ENCODE results near the gene ARID1B. TPM values are rescaled to one million over a fixed set of nuclear protein-coding genes. Genes with fewer than 3 reads are reported as not detected.

ARID1B gene
- total RNA-seq, 1 donor from 2014 or later: 78.1 TPM

GRCh38 chr6:156961282-156961892 is 184.2 kb downstream of the ARID1B start:
- H3K36me3 Mint-ChIP-seq (ENCODE audit: unreplicated experiment): no peaks in the 10 kb centered on the region
- no peaks in the 10 kb centered on the region for H3K9me3 Mint-ChIP-seq (ENCODE audit: unreplicated experiment)
- no peak for DNase-seq (ENCODE audit: extremely low spot score, unreplicated experiment)
- no peak overlapping the region for H3K4me3 Mint-ChIP-seq (ENCODE audit: unreplicated experiment)
- peaks cover 34% of the 10 kb centered on the region for H3K4me1 Mint-ChIP-seq (ENCODE audit: unreplicated experiment)
- TF ChIP-seq, protein P1, sequence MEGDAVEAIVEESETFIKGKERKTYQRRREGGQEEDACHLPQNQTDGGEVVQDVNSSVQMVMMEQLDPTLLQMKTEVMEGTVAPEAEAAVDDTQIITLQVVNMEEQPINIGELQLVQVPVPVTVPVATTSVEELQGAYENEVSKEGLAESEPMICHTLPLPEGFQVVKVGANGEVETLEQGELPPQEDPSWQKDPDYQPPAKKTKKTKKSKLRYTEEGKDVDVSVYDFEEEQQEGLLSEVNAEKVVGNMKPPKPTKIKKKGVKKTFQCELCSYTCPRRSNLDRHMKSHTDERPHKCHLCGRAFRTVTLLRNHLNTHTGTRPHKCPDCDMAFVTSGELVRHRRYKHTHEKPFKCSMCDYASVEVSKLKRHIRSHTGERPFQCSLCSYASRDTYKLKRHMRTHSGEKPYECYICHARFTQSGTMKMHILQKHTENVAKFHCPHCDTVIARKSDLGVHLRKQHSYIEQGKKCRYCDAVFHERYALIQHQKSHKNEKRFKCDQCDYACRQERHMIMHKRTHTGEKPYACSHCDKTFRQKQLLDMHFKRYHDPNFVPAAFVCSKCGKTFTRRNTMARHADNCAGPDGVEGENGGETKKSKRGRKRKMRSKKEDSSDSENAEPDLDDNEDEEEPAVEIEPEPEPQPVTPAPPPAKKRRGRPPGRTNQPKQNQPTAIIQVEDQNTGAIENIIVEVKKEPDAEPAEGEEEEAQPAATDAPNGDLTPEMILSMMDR (IDR thresholded peaks at IDR 0.05): no peak
- no peak overlapping the region for H3K27ac Mint-ChIP-seq (ENCODE audit: unreplicated experiment)
- no peaks in the 10 kb centered on the region for H3K27me3 Mint-ChIP-seq (ENCODE audit: unreplicated experiment)

GRCh38 chr6:156963712-156964700 is 186.8 kb downstream of the ARID1B start:
- Mint-ChIP-seq H3K27me3 (ENCODE audit: unreplicated experiment) (no peaks in the 10 kb centered on the region), H3K9me3 (ENCODE audit: unreplicated experiment) (no peaks in the 10 kb centered on the region), H3K27ac (ENCODE audit: unreplicated experiment) (peak overlapping the region; percentile 69), H3K4me1 (ENCODE audit: unreplicated experiment) (peaks cover 23% of the 10 kb centered on the region), H3K4me3 (ENCODE audit: unreplicated experiment) (peak overlapping the region; percentile 48), H3K36me3 (ENCODE audit: unreplicated experiment) (no peaks in the 10 kb centered on the region)
- no peak for DNase-seq (ENCODE audit: extremely low spot score, unreplicated experiment)
- TF ChIP-seq, protein P1 (IDR thresholded peaks at IDR 0.05): no peak

GRCh38 chr6:156967852-156968251 is 190.7 kb downstream of the ARID1B start:
- Mint-ChIP-seq H3K27me3 (ENCODE audit: unreplicated experiment) (no peaks in the 10 kb centered on the region), H3K4me1 (ENCODE audit: unreplicated experiment) (peaks cover 23% of the 10 kb centered on the region), H3K9me3 (ENCODE audit: unreplicated experiment) (no peaks in the 10 kb centered on the region), H3K36me3 (ENCODE audit: unreplicated experiment) (no peaks in the 10 kb centered on the region), H3K4me3 (ENCODE audit: unreplicated experiment) (no peak overlapping the region), H3K27ac (ENCODE audit: unreplicated experiment) (no peak overlapping the region)
- DNase-seq (ENCODE audit: extremely low spot score, unreplicated experiment): no peak
- TF ChIP-seq, protein P1 (IDR thresholded peaks at IDR 0.05): no peak

GRCh38 chr6:156969233-156969632 is 192.1 kb downstream of the ARID1B start:
- TF ChIP-seq, protein P1 (IDR thresholded peaks at IDR 0.05): no peak
- Mint-ChIP-seq H3K4me3 (ENCODE audit: unreplicated experiment) (no peak overlapping the region), H3K9me3 (ENCODE audit: unreplicated experiment) (no peaks in the 10 kb centered on the region), H3K27me3 (ENCODE audit: unreplicated experiment) (no peaks in the 10 kb centered on the region), H3K4me1 (ENCODE audit: unreplicated experiment) (peaks cover 24% of the 10 kb centered on the region), H3K36me3 (ENCODE audit: unreplicated experiment) (no peaks in the 10 kb centered on the region), H3K27ac (ENCODE audit: unreplicated experiment) (no peak overlapping the region)
- no peak for DNase-seq (ENCODE audit: extremely low spot score, unreplicated experiment)

DNA sequence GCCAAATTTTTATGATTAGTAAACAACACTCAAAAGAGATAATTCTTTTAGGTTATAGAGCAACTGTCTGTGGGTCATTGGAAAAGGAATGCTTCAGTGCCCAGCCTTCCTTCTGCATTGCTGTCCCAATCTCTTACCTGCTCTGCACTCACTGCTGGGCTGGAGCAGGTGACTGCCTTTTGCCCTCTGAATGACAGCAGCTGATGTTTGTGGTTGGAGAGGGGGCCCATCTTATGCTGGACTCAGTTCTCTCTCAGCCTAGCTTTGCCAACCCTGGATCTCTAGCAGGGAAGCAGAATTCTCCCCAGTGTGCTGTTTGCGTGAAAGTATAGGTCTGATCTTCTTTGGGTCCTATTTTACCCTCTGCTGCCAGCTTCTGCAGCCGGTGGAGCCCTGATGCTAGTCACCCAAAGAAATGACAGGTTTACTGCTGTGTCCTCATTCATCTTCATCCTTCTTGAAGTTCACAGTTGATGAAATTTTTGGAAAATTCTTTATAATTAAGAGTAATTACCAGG is 193.5 kb downstream of the ARID1B start:
- no peak for DNase-seq (ENCODE audit: extremely low spot score, unreplicated experiment)
- no peaks in the 10 kb centered on the region for H3K27me3 Mint-ChIP-seq (ENCODE audit: unreplicated experiment)
- TF ChIP-seq, protein P1 (IDR thresholded peaks at IDR 0.05): no peak
- H3K27ac Mint-ChIP-seq (ENCODE audit: unreplicated experiment): no peak overlapping the region
- H3K4me3 Mint-ChIP-seq (ENCODE audit: unreplicated experiment): no peak overlapping the region
- H3K4me1 Mint-ChIP-seq (ENCODE audit: unreplicated experiment): peaks cover 18% of the 10 kb centered on the region
- H3K9me3 Mint-ChIP-seq (ENCODE audit: unreplicated experiment): no peaks in the 10 kb centered on the region
- H3K36me3 Mint-ChIP-seq (ENCODE audit: unreplicated experiment): no peaks in the 10 kb centered on the region

All from osteocyte (in vitro differentiated cells).